ENCODE data around the gene PSMD4.
A peak's percentile ranks its signal among the peaks of the same experiment; 100 is the strongest.

Gene PSMD4

GRCh38 chr1:151312826-151313225 lies 58.3 kb downstream of the PSMD4 start (continued):
- TF ChIP-seq TSHZ2 (CRISPR knock-in tag; IDR thresholded peaks at IDR 0.05) (no peak), CSDC2 (CRISPR knock-in tag; IDR thresholded peaks at IDR 0.05) (no peak), GLIS3 (CRISPR knock-in tag; IDR thresholded peaks at IDR 0.05) (no peak), RARB (CRISPR knock-in tag; IDR thresholded peaks at IDR 0.05) (no peak), CSRNP3 (CRISPR knock-in tag; IDR thresholded peaks at IDR 0.05) (no peak), OSR1 (CRISPR knock-in tag; IDR thresholded peaks at IDR 0.05) (no peak), ZNF565 (CRISPR knock-in tag; conservative IDR thresholded peaks at IDR 0.05; ENCODE audit: low read depth) (no peak)

GRCh38 chr1:151313501-151313900 lies 59.0 kb downstream of the PSMD4 start:
- TF ChIP-seq CSDC2 (CRISPR knock-in tag; IDR thresholded peaks at IDR 0.05) (no peak), SNAI2 (CRISPR knock-in tag; IDR thresholded peaks at IDR 0.05) (no peak), ZNF8 (CRISPR knock-in tag; IDR thresholded peaks at IDR 0.05) (no peak), TSHZ2 (CRISPR knock-in tag; IDR thresholded peaks at IDR 0.05) (no peak), RARB (CRISPR knock-in tag; IDR thresholded peaks at IDR 0.05) (no peak)
- ATAC-seq = no peak

- no peak for TF ChIP-seq ZNF8 (CRISPR knock-in tag; IDR thresholded peaks at IDR 0.05)
- TF ChIP-seq BACH2 (CRISPR knock-in tag; IDR thresholded peaks at IDR 0.05; ENCODE audit: borderline replicate concordance) = no peak
- TF ChIP-seq ZC3H10 (CRISPR knock-in tag; IDR thresholded peaks at IDR 0.05) = no peak
- no peak for TF ChIP-seq TSHZ2 (CRISPR knock-in tag; IDR thresholded peaks at IDR 0.05)
- no peak for TF ChIP-seq GLIS3 (CRISPR knock-in tag; IDR thresholded peaks at IDR 0.05)
- no peak for TF ChIP-seq CSDC2 (CRISPR knock-in tag; IDR thresholded peaks at IDR 0.05)
- ATAC-seq = peak; percentile 74
Measured at GRCh38 chr1:151314137-151314875, 59.8 kb downstream of the PSMD4 start.

- ATAC-seq = no peak
- TF ChIP-seq BACH2 (CRISPR knock-in tag; IDR thresholded peaks at IDR 0.05; ENCODE audit: borderline replicate concordance) = no peak
- no peak for TF ChIP-seq CREB5 (CRISPR knock-in tag; IDR thresholded peaks at IDR 0.05; ENCODE audit: low read depth)
- TF ChIP-seq ARNTL (CRISPR knock-in tag; IDR thresholded peaks at IDR 0.05; ENCODE audit: borderline replicate concordance, low read depth) = no peak
- TF ChIP-seq ZNF70 (CRISPR knock-in tag; IDR thresholded peaks at IDR 0.05) = no peak
- no peak for TF ChIP-seq ZFP3 (CRISPR knock-in tag; IDR thresholded peaks at IDR 0.05)
- TF ChIP-seq ZNF8 (CRISPR knock-in tag; IDR thresholded peaks at IDR 0.05) = no peak
- no peak for TF ChIP-seq CSDC2 (CRISPR knock-in tag; IDR thresholded peaks at IDR 0.05)
- no peak for TF ChIP-seq PPARA (CRISPR knock-in tag; IDR thresholded peaks at IDR 0.05; ENCODE audit: borderline replicate concordance)
- TF ChIP-seq SNAI2 (CRISPR knock-in tag; IDR thresholded peaks at IDR 0.05) = no peak
Measured at GRCh38 chr1:151315565-151316235, 61.2 kb downstream of the PSMD4 start.

Measured in SK-N-SH treated with all-trans-retinoic acid at 6 μM for 48 hours (cell line).